Measurements from ENCODE around the gene SLC51B. TPM values are rescaled to one million over a fixed set of nuclear protein-coding genes. Genes with fewer than 3 reads are reported as not detected.
A peak's percentile ranks its signal among the peaks of the same experiment; 100 is the strongest.
"Not testable (repeated sequence)": the region's sequence is repeated elsewhere in the genome, so short reads cannot be mapped to it uniquely, and the experiment has no call there.

The SLC51B gene
- polyA plus RNA-seq, 5 donors, result 11.2 to 17.8 (median 15.1) TPM

- DNase-seq, result no peak
Observed at GRCh38 chr15:65040461-65040860, 4.7 kb upstream of the SLC51B start.

- DNase-seq, result no peak
Observed at GRCh38 chr15:65041787-65042186, 3.4 kb upstream of the SLC51B start.

GRCh38 chr15:65042776-65043327 is 2.3 kb upstream of the SLC51B start:
- no peak for DNase-seq

- DNase-seq, result not testable (repeated sequence)
Observed at GRCh38 chr15:65044218-65044617, 969 bp upstream of the SLC51B start.

- no peak for DNase-seq
Observed at GRCh38 chr15:65048241-65048640, 3.1 kb downstream of the SLC51B start.

- DNase-seq, result no peak
Observed at GRCh38 chr15:65049418-65049840, 4.2 kb downstream of the SLC51B start.

GRCh38 chr15:65050270-65050669 is 5.1 kb downstream of the SLC51B start:
- DNase-seq, result no peak

- DNase-seq, result no peak
Observed at GRCh38 chr15:65051266-65051665, 6.1 kb downstream of the SLC51B start.

- no peak for DNase-seq
Observed at GRCh38 chr15:65052956-65053355, 7.8 kb downstream of the SLC51B start.

- peak in 1 of 2 donors; percentile 78 for DNase-seq
Observed at GRCh38 chr15:65054333-65055200, 9.4 kb downstream of the SLC51B start.

- no peak for DNase-seq
Observed at GRCh38 chr15:65055201-65055870, 10.1 kb downstream of the SLC51B start.

- DNase-seq, result no peak
Observed at GRCh38 chr15:65056106-65056505, 10.9 kb downstream of the SLC51B start.

GRCh38 chr15:65056868-65057548 is 11.8 kb downstream of the SLC51B start:
- no peak for DNase-seq

- no peak for DNase-seq
Observed at GRCh38 chr15:65057549-65057940, 12.4 kb downstream of the SLC51B start.

GRCh38 chr15:65058394-65059368 is 13.5 kb downstream of the SLC51B start:
- DNase-seq, result no peak

GRCh38 chr15:65059369-65059750 is 14.2 kb downstream of the SLC51B start:
- no peak for DNase-seq

GRCh38 chr15:65059931-65060596 is 14.9 kb downstream of the SLC51B start:
- DNase-seq, result no peak

- no peak for DNase-seq
Observed at GRCh38 chr15:65060641-65061397, 15.6 kb downstream of the SLC51B start.

- DNase-seq, result no peak
Observed at GRCh38 chr15:65062061-65062460, 16.9 kb downstream of the SLC51B start.

GRCh38 chr15:65062726-65063125 is 17.5 kb downstream of the SLC51B start:
- no peak for DNase-seq
